Lower leg skin (tissue), 3 donors: ENCODE data around the gene KCND2.

Experiments used
- CTCF ChIP-seq, 3 donors: fragments of 450-650 bp; IDR thresholded peaks; one replicate each; pipeline ENCODE4 v1.5.1; 2016; ENCODE audit warnings: antibody characterized with exemption in 3 of 3, mild to moderate bottlenecking in 3 of 3, moderate library complexity in 2 of 3
- POLR2A ChIP-seq, 2 donors: fragments of 450-650 bp; IDR thresholded peaks; one replicate each; pipeline ENCODE4 v1.6.1; 2016 to 2017; ENCODE audit warnings: antibody characterized with exemption in 2 of 2, mild to moderate bottlenecking in 1 of 2, moderate library complexity in 1 of 2

- TF ChIP-seq POLR2A (IDR thresholded peaks at IDR 0.05) (no peak), CTCF (IDR thresholded peaks at IDR 0.05) (no peak)
These were observed 381.3 kb downstream of the KCND2 start for GRCh38 chr7:120654241-120654640.
